Measurements from ENCODE around the gene DPP4.

GRCh38 chr2:161987311-161987710, 86.7 kb downstream of the DPP4 start:
- TF ChIP-seq CTCF (conservative IDR thresholded peaks at IDR 0.05; ENCODE audit: low read depth, low read length) (no peak), EZH2 (IDR thresholded peaks at IDR 0.05; ENCODE audit: borderline replicate concordance, low read depth, low read length, poor library complexity, severe bottlenecking) (no peak)

Measured in A673 (cell line).